Anterior cingulate cortex (tissue), 58 donors: Measurements from ENCODE around the gene SPX.

ENCODE experiments used
- DNase-seq, 58 donors: peaks; one replicate each; lab custom pipeline; 2025; lab: John Stamatoyannopoulos, UW

Gene SPX

GRCh38 chr12:21526053-21526452, at the start of gene SPX:
TSS of gene SPX (plus strand) at chr12:21526296. CDS start at chr12:21526473, 177 bp downstream.
- DNase-seq, result no peak

GRCh38 chr12:21476949-21477348, 49.1 kb upstream of the SPX start:
- no peak for DNase-seq

GRCh38 chr12:21478756-21479455, 47.2 kb upstream of the SPX start:
- no peak for DNase-seq

- DNase-seq, result no peak
Measured at GRCh38 chr12:21483531-21483930, 42.6 kb upstream of the SPX start.

- no peak for DNase-seq
Measured at GRCh38 chr12:21485998-21486397, 40.1 kb upstream of the SPX start.

- DNase-seq, result no peak
Measured at GRCh38 chr12:21499765-21500164, 26.3 kb upstream of the SPX start.

- DNase-seq, result no peak
Measured at GRCh38 chr12:21500786-21501257, 25.3 kb upstream of the SPX start.

- peak; percentile 32 to 98 (median 91) for DNase-seq
Measured at GRCh38 chr12:21501258-21502163, 24.6 kb upstream of the SPX start, which contains the start of the genes GOLT1B and RECQL. TSS of gene GOLT1B (plus strand) at chr12:21501789. CDS start at chr12:21501924, 135 bp downstream. TSS of gene RECQL (minus strand) at chr12:21501635. CDS start at chr12:21499570, 2,065 bp downstream.

- peak in 19 of 58 donors; percentile 7 to 52 (median 27) for DNase-seq
Measured at GRCh38 chr12:21502164-21502496, 24.0 kb upstream of the SPX start.

- no peak for DNase-seq
Measured at GRCh38 chr12:21502872-21503271, 23.2 kb upstream of the SPX start.

GRCh38 chr12:21505888-21506287, 20.2 kb upstream of the SPX start:
- DNase-seq, result no peak

GRCh38 chr12:21507849-21508248, 18.2 kb upstream of the SPX start:
- DNase-seq, result no peak

- DNase-seq, result no peak
Measured at GRCh38 chr12:21509768-21510167, 16.3 kb upstream of the SPX start.

GRCh38 chr12:21516281-21516680, 9.8 kb upstream of the SPX start:
- DNase-seq, result no peak

GRCh38 chr12:21518451-21518850, 7.6 kb upstream of the SPX start:
- DNase-seq, result no peak

- DNase-seq, result no peak
Measured at GRCh38 chr12:21521541-21521940, 4.6 kb upstream of the SPX start.

GRCh38 chr12:21523148-21523547, 2.9 kb upstream of the SPX start:
- no peak for DNase-seq

GRCh38 chr12:21526721-21527345, 737 bp downstream of the SPX start:
- no peak for DNase-seq

- peak in 53 of 58 donors; percentile 9 to 72 (median 36) for DNase-seq
Measured at GRCh38 chr12:21527451-21528180, 1.5 kb downstream of the SPX start.

- peak in 2 of 58 donors; percentile 2 to 7 for DNase-seq
Measured at GRCh38 chr12:21528953-21529352, 2.9 kb downstream of the SPX start.
